Measurements from ENCODE around the gene ITGA7. TPM values are rescaled to one million over a fixed set of nuclear protein-coding genes. Genes with fewer than 3 reads are reported as not detected.
"Not testable (repeated sequence)": the region's sequence is repeated elsewhere in the genome, so short reads cannot be mapped to it uniquely, and the experiment has no call there.

The ITGA7 gene
- total and polyA plus RNA-seq, 2 experiments from 2014 or later = 2.0 to 7.2 TPM

GRCh38 chr12:55654511-55655214, 53.0 kb downstream of the ITGA7 start:
- DNase-seq = no peak
- 76 to 79% methylated on average over 17 of the region's 17 CpGs for WGBS, 2 experiments (ENCODE audit: low coverage in 1 of 2, low lambda C conversion rate in 2 of 2, missing lambda C conversion rate in 2 of 2)
- no peak overlapping the region for H3K9ac ChIP-seq
- H2AFZ ChIP-seq = no peak overlapping the region
- H3K4me3 ChIP-seq = no peak overlapping the region
- H3K9me3 ChIP-seq (ENCODE audit: low read depth) = no peaks in the 10 kb centered on the region
- peaks cover 7% of the 10 kb centered on the region; the same call in 1 of the 2 replicates for H3F3A ChIP-seq (ENCODE audit: insufficient read depth)
- TF ChIP-seq EZH2 (IDR thresholded peaks at IDR 0.05; ENCODE audit: insufficient read depth, poor library complexity, severe bottlenecking) (no peak), EZH2phosphoT487 (IDR thresholded peaks at IDR 0.05; ENCODE audit: insufficient read depth, low read depth) (no peak)
- H3K27me3 ChIP-seq (replicated peaks; ENCODE audit: insufficient read depth) = no peaks in the 10 kb centered on the region
- no peak overlapping the region for H3K27ac ChIP-seq
- H3K4me2 ChIP-seq (ENCODE audit: unreplicated experiment) = no peak overlapping the region
- no peaks in the 10 kb centered on the region for H3K9me2 ChIP-seq (ENCODE audit: insufficient read depth)
- no peaks in the 10 kb centered on the region for H3K79me2 ChIP-seq (ENCODE audit: insufficient read depth)
- in situ Hi-C loops (cut with MboI) = no loop called here
- 0 out of 2 replicates have a peak, but pooled peaks cover 7% of the 10 kb centered on the region for H3K4me1 ChIP-seq (ENCODE audit: insufficient read depth)
- H4K20me1 ChIP-seq (ENCODE audit: insufficient read depth) = no peaks in the 10 kb centered on the region
- H3K36me3 ChIP-seq (ENCODE audit: low read depth) = no peaks in the 10 kb centered on the region

GRCh38 chr12:55653031-55653430, 54.7 kb downstream of the ITGA7 start:
- WGBS, 2 experiments (ENCODE audit: low coverage in 1 of 2, low lambda C conversion rate in 2 of 2, missing lambda C conversion rate in 2 of 2) = 24 to 42% methylated on average over 3 of the region's 3 CpGs
- Histone ChIP-seq H3F3A (ENCODE audit: insufficient read depth) (no peaks in the 10 kb centered on the region), H3K9me2 (ENCODE audit: insufficient read depth) (no peaks in the 10 kb centered on the region), H3K79me2 (ENCODE audit: insufficient read depth) (no peaks in the 10 kb centered on the region), H3K27ac (no peak overlapping the region), H4K20me1 (ENCODE audit: insufficient read depth) (no peaks in the 10 kb centered on the region), H3K27me3 (replicated peaks; ENCODE audit: insufficient read depth) (no peaks in the 10 kb centered on the region), H3K4me3 (no peak overlapping the region), H3K4me2 (ENCODE audit: unreplicated experiment) (no peak overlapping the region), H3K4me1 (ENCODE audit: insufficient read depth) (no peaks in the 10 kb centered on the region), H3K36me3 (ENCODE audit: low read depth) (no peaks in the 10 kb centered on the region), H3K9me3 (ENCODE audit: low read depth) (no peaks in the 10 kb centered on the region), H2AFZ (no peak overlapping the region), H3K9ac (no peak overlapping the region)
- in situ Hi-C loops (cut with MboI) = no loop called here
- no peak for TF ChIP-seq EZH2phosphoT487 (IDR thresholded peaks at IDR 0.05; ENCODE audit: insufficient read depth, low read depth)
- TF ChIP-seq EZH2 (IDR thresholded peaks at IDR 0.05; ENCODE audit: insufficient read depth, poor library complexity, severe bottlenecking) = no peak
- no peak for DNase-seq

GRCh38 chr12:55652352-55652751, 55.4 kb downstream of the ITGA7 start:
- Histone ChIP-seq H3K36me3 (ENCODE audit: low read depth) (no peaks in the 10 kb centered on the region), H3K27me3 (replicated peaks; ENCODE audit: insufficient read depth) (no peaks in the 10 kb centered on the region), H3K9ac (no peak overlapping the region), H3K4me1 (ENCODE audit: insufficient read depth) (no peaks in the 10 kb centered on the region), H3K9me3 (ENCODE audit: low read depth) (no peaks in the 10 kb centered on the region), H3K9me2 (ENCODE audit: insufficient read depth) (no peaks in the 10 kb centered on the region), H3F3A (ENCODE audit: insufficient read depth) (no peaks in the 10 kb centered on the region), H4K20me1 (ENCODE audit: insufficient read depth) (no peaks in the 10 kb centered on the region), H3K27ac (no peak overlapping the region), H3K4me2 (ENCODE audit: unreplicated experiment) (no peak overlapping the region), H3K4me3 (no peak overlapping the region), H3K79me2 (ENCODE audit: insufficient read depth) (no peaks in the 10 kb centered on the region), H2AFZ (no peak overlapping the region)
- DNase-seq = no peak
- in situ Hi-C loops (cut with MboI) = no loop called here
- no peak for TF ChIP-seq EZH2 (IDR thresholded peaks at IDR 0.05; ENCODE audit: insufficient read depth, poor library complexity, severe bottlenecking)
- TF ChIP-seq EZH2phosphoT487 (IDR thresholded peaks at IDR 0.05; ENCODE audit: insufficient read depth, low read depth) = no peak
- 45 to 53% methylated on average over 3 of the region's 3 CpGs for WGBS, 2 experiments (ENCODE audit: low coverage in 1 of 2, low lambda C conversion rate in 2 of 2, missing lambda C conversion rate in 2 of 2)

- Histone ChIP-seq H3K4me2 (ENCODE audit: unreplicated experiment) (no peak overlapping the region), H3K9me2 (ENCODE audit: insufficient read depth) (no peaks in the 10 kb centered on the region), H3K27ac (no peak overlapping the region), H3K36me3 (ENCODE audit: low read depth) (no peaks in the 10 kb centered on the region), H3K27me3 (replicated peaks; ENCODE audit: insufficient read depth) (no peaks in the 10 kb centered on the region), H2AFZ (no peak overlapping the region), H3F3A (ENCODE audit: insufficient read depth) (no peaks in the 10 kb centered on the region), H3K4me3 (no peak overlapping the region), H3K4me1 (ENCODE audit: insufficient read depth) (no peaks in the 10 kb centered on the region), H3K79me2 (ENCODE audit: insufficient read depth) (no peaks in the 10 kb centered on the region), H4K20me1 (ENCODE audit: insufficient read depth) (no peaks in the 10 kb centered on the region), H3K9ac (no peak overlapping the region), H3K9me3 (ENCODE audit: low read depth) (no peaks in the 10 kb centered on the region)
- DNase-seq = no peak
- no peak for TF ChIP-seq EZH2 (IDR thresholded peaks at IDR 0.05; ENCODE audit: insufficient read depth, poor library complexity, severe bottlenecking)
- no peak for TF ChIP-seq EZH2phosphoT487 (IDR thresholded peaks at IDR 0.05; ENCODE audit: insufficient read depth, low read depth)
- 40% methylated on average over 5 of the region's 5 CpGs for WGBS, 2 experiments (ENCODE audit: low coverage in 1 of 2, low lambda C conversion rate in 2 of 2, missing lambda C conversion rate in 2 of 2)
- in situ Hi-C loops (cut with MboI) = no loop called here
Measured at GRCh38 chr12:55651299-55651683, 56.4 kb downstream of the ITGA7 start.

- H3K4me2 ChIP-seq (ENCODE audit: unreplicated experiment); H3F3A ChIP-seq (ENCODE audit: insufficient read depth); H4K20me1 ChIP-seq (ENCODE audit: insufficient read depth); H3K9me3 ChIP-seq (ENCODE audit: low read depth); H3K27me3 ChIP-seq (replicated peaks; ENCODE audit: insufficient read depth); DNase-seq; in situ Hi-C loops (cut with MboI); H3K4me3 ChIP-seq; H3K79me2 ChIP-seq (ENCODE audit: insufficient read depth); H3K9me2 ChIP-seq (ENCODE audit: insufficient read depth); H3K27ac ChIP-seq; H2AFZ ChIP-seq; H3K4me1 ChIP-seq (ENCODE audit: insufficient read depth); H3K9ac ChIP-seq; H3K36me3 ChIP-seq (ENCODE audit: low read depth): not testable (repeated sequence)
- 48 to 53% methylated on average over 4 of the region's 4 CpGs for WGBS, 2 experiments (ENCODE audit: low coverage in 1 of 2, low lambda C conversion rate in 2 of 2, missing lambda C conversion rate in 2 of 2)
Measured at GRCh38 chr12:55650620-55651298, 56.9 kb downstream of the ITGA7 start.

All from GM23248 (cell line).